ENCODE data around the gene KXD1.

DNA sequence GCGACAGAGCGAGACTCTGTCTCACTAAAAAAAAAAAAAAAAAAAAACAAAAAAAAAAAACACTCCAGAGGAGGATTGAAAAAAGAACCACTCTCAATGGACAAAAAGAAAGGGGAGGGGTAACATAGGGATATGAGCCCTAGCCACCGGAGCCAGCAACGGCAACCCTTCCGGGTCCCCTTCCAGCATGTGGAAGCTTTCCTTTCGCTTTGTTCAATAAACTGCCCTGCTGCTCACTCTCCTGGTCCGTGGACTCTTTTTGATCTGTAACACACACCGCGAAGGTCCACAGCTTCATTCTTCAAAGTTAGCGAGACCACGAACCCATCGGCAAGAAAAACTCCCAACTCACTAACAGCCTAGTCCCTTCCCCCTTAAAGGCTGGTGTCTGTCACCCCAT is 29.9 kb downstream of the KXD1 start:
- no peak for TF ChIP-seq CTCF (IDR thresholded peaks at IDR 0.05)
- no peak for TF ChIP-seq POLR2A (IDR thresholded peaks at IDR 0.05)

All from Peyer's patch (tissue), 4 donors.